HG03064 (cell line): ENCODE measurements around the gene ZBTB16.

Source experiments
- ATAC-seq: cut with Tn5 transposase; IDR thresholded peaks from one replicate; pipeline ENCODE4 v1.9.1; 2021; ENCODE audit warnings: low read depth; ENCODE audit not compliant: unreplicated experiment

The ZBTB16 gene

GRCh38 chr11:114145166-114145775 is 85.8 kb downstream of the ZBTB16 start:
- no peak for ATAC-seq

GRCh38 chr11:114147375-114148012 is 88.0 kb downstream of the ZBTB16 start:
- no peak for ATAC-seq

- no peak for ATAC-seq
These were observed 88.5 kb downstream of the ZBTB16 start for GRCh38 chr11:114148013-114148382.

GRCh38 chr11:114149689-114150407 is 90.3 kb downstream of the ZBTB16 start:
- no peak for ATAC-seq

GRCh38 chr11:114150671-114151070 is 91.2 kb downstream of the ZBTB16 start:
- no peak for ATAC-seq

- ATAC-seq = no peak
These were observed 92.1 kb downstream of the ZBTB16 start for GRCh38 chr11:114151631-114152030.

GRCh38 chr11:114152162-114152561 is 92.7 kb downstream of the ZBTB16 start:
- ATAC-seq = no peak

DNA sequence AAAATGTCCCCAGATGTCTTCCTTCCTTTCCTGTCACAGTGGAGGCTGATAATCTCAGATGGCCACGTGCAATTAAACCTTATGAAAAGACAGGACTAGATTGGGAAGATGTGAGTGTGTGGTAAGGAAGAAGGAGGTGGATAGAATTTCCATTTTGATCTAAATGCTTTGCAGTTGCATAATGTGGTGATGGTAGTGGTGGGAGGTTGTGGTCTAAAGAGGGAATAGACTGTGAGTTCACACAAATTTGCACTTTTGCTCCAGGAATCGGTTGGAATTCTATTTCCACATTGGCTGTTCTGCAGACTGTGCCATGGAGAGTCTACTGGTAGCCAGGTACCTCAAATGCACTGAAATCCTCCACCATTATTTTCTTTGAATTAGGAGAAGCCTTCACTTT is 93.3 kb downstream of the ZBTB16 start:
- no peak for ATAC-seq

- ATAC-seq = no peak
These were observed 93.7 kb downstream of the ZBTB16 start for GRCh38 chr11:114153224-114153623.

GRCh38 chr11:114154271-114155047 is 94.9 kb downstream of the ZBTB16 start:
- ATAC-seq = no peak

- no peak for ATAC-seq
These were observed 95.6 kb downstream of the ZBTB16 start for GRCh38 chr11:114155116-114155515.

GRCh38 chr11:114156131-114156581 is 96.6 kb downstream of the ZBTB16 start:
- no peak for ATAC-seq

- ATAC-seq = no peak
These were observed 97.3 kb downstream of the ZBTB16 start for GRCh38 chr11:114156782-114157181.

DNA sequence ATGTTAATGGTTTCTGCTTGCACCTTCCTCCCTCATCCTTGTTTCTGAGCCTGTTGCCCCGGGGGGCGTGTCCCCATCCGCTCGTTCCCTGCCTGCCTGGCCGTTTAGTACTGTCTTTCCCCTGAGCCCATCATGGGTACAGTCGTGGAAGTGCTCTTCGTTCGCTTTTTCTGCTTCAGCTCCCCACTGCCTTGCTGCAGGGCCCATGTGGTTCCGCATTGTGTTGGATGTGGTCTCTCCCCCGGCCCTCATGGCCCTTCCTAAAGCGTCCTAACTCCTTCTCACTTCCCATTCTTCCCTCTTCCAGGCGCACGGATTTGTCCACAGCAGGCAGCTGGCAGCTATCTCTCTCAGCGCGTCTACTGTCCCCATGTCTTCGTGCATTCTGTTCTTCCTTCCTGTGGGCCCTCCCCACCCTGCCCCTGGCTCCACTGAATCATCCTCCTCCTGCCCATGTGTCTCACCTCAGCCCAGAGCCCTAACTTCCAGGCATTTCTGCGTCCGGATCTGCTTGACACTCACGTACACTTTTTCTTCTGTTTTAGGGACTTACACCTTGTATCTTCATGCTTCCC is 98.1 kb downstream of the ZBTB16 start:
- no peak for ATAC-seq

GRCh38 chr11:114158421-114158820 is 98.9 kb downstream of the ZBTB16 start:
- ATAC-seq = no peak

- no peak for ATAC-seq
These were observed 99.4 kb downstream of the ZBTB16 start for GRCh38 chr11:114158886-114159285.

GRCh38 chr11:114159320-114159719 is 99.8 kb downstream of the ZBTB16 start:
- no peak for ATAC-seq

DNA sequence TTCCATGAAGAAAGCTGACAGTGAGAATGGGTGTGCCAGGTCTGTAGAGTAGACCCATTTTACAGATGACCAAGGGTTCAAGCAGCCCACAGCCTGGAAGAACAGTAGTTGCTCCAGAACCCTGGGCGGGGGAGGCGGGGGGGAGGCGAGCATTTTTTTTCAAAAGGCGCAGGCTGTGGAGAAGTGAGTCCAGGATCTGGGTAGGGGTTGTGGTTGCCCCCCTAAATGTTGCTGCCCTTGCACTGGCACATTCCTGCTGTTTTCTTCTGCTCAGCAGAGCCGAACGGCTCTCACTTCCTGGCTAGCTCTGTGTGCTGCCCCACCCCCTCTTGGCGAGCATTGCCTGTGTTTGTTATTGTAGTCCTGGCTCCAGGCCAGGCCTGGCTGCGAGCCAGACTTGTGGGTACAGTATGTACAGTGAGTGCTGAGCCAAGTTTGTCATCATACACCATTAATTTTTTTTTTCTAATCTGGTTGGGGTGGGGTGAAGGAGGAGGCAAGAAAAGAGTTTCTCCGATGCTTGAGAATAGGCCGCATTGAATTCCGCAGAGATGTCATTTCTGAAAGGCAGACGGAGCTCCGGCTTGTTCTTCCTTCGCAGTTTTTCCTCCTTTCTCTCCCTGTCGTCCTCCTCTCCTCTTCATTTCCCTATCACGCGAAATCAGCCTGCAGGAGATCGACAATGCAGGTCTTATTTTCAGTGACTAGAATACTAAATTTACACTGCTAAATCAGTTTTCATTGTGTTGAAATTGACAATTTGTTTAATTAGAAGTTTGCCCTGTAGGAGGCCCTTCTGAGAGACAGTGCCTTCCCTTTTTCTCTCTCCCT is 100.5 kb downstream of the ZBTB16 start:
- peak; percentile 60 for ATAC-seq

GRCh38 chr11:114160894-114161293 is 101.4 kb downstream of the ZBTB16 start:
- ATAC-seq = no peak
